HG03439 (cell line): ENCODE measurements around the gene BLOC1S1.

ENCODE experiments used
- ATAC-seq: cut with Tn5 transposase; IDR thresholded peaks from one replicate; pipeline ENCODE4 v1.9.1; 2021; ENCODE audit warnings: mild to moderate bottlenecking, moderate library complexity; ENCODE audit not compliant: unreplicated experiment

The BLOC1S1 gene

DNA sequence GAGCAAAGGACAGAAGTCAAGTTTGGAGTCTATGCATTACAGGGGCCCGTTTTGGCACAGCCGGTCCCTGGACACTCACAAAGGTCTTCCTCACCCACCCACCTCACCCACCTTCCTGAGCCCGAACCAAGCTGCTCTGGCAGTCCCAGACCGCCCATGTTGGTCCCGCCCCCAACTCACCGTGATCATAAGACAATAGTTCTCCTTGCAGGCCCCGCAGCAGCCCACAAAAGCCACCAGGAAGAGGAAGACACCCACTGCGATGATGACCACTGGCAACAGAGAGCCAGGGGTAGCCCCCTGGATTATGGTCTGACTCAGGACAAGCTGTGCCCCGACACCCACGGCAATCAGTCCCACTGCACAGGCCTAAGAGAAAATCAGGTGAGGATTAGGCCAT, 11.1 kb downstream of the BLOC1S1 start:
- ATAC-seq = no peak

DNA sequence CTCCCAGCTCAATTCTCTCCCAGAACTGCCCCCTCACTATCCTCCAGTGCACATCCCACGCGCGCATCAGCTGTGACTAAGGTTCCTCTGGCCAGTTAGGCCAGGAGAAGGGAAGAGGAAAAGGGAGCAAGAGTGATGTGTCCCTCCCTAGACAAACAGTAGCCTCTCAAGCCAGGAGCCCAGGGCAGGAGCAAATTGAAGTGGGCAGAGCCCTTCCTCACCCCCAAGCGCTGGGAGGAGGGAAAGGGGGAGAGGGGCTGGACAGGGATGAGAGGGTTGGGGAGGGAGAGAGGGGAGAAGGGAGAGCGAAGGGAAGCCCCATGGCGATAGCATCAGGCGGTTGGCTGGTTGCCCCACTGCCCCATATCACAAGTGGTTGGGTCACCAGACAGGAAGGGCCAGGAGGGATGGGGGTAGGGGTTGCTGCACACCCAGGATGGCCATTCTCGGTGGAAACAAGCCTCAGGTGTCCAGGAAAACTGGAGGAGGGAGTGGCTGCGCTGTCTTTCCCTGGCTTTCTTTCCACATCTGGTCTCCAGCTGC, 11.9 kb downstream of the BLOC1S1 start:
- no peak for ATAC-seq

DNA sequence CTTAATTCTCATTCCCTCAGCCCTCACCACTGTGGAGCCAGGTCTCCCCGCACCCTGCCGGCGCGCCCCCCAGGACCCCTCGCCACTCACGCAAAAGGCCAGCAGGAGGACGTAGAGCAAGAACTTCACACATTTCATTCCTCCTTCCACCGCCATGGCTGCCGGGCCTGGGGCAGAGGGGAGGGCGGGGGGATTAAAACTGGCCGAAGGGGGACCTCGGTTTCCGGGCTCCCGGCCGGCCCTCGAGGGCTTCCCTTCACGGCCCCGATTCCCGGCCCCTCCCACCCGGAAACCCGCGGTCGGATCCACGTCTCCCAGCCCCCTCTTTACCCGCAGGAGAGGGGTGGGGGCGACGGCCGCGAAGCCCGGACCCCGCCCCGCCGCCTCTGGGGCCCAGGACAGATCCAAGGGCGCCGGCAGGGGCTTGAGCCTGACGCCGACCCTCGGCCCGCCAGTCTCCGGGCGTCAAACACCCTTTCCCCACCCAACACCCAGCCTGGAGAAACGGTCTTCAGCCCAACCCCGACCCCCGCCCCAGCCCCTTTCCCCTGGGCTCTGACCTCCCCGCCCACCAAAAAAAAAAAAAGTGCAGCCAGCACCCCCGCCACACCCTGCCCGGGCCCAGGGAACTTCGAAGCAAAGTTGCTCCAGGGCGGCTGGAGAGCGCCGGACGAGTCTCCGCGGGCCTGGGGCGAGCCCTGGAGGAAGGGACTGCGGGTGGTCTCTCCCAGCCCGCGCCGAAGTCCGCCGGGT, 12.5 kb downstream of the BLOC1S1 start:
- peak; percentile 25 for ATAC-seq

DNA sequence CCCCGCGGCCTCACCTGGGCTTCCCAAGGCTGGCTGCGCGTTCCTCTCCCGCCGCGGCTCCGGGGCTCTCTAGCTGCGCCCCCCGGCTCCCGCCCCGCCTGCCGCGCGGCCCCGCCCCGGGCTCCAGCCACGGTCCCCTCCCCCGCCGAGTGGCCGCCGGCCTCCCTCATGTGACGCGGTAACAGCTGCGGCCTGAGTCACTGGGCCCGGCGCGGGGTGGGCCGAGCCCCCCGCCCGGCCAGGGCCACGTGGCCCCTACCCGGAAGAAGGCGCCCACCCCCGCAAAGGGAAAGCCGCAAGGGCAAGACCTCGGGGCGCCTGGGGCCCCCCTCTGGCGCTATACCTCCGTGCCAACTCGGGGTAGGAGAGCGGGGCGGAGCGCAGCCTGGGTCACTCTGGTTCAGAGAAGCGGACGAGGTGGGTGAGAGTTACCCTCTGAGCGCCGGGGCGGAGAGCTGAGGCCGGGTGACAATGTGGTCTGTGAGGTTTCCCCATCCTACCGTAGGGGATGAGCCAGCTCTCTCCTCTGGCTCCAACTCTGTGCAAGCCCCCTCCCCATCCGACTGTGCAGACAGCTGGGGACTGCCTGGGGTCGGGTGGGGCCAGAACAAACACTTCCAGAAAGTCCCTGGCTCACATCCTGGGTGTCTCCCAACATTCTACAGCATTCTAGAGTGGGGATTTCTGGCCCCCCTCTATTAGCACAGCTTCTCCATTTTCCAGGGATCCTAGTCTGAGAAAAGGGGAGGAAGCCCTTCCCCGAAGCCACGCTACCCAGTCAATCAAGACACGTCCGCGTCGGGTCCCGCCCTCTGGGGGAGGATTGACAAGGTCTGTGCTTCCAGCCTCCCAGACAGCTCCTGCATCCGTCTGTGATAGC, 13.3 kb downstream of the BLOC1S1 start, which contains the start of gene CD63:
Gene CD63, minus strand, starts transcription at position 71 of the 880 bp plus-strand sequence. CDS start 668 bp downstream, outside the sequence.
- peak; percentile 68 for ATAC-seq

DNA sequence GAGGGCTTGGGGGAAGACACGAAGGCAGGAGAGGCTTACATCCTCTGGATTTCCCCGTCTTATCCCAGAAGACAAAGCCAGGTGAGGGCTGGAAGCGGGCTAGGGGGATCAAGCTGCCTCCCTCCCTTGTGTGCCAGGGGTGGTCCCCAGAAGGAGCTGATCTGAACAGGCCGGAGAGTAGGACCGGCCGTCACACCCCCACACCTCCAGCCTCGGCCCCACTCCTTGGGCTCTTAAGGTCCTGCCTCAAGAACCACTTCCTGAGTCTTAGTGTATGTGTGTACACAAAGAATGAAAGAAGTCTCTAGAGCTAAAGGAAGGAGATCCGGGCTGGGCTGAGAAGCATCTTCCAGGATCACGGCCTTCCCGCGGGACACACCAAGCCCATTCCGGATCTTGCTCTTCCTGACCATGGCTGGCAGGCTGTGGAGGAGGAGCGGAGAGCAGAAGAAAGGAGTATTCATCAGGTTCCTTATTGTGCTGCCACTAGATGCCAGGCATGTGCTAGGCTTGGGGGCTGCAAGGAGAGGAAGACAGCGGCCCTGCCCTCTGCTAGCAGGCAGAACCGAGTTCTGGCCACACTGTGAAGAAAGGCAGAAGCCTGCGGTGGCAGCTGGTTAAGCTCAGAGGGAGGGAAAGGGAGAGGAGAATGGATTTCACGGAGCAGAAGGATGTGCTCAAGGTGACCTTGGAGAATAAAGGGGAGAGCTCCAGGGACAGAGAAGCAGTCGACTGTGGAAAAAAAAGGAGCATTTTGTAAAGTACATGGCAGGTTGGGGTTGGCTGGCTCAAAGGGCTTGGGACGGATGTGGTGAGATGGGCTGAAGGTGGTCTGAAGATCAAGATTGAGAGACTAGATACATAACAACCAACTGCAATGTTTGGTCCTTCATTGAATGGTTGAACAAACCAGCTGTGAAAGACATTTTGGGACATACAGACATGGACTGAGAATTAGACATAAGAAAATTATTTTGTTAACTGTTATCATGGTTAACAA, 14.3 kb downstream of the BLOC1S1 start:
- peak; percentile 31 for ATAC-seq

DNA sequence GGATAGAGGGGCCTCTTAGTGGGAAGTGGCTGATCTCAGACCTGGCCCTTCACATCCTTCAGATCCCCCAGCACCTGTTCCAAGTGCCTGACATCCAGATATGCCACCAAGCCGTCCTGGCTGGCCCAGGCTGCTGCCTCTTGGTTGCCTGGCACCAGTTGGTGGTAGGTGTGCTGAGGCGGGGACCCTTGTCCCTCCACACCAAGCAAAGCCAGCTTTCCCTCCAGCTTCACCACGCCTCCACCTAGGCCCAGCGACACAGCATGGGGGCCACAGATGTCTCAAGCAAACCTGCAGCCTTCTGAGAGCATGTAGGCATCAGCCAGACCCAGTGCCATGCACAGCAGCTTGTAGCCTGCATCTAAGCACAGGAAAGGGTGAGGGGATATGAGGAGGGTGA, 16.4 kb downstream of the BLOC1S1 start:
- no peak for ATAC-seq

DNA sequence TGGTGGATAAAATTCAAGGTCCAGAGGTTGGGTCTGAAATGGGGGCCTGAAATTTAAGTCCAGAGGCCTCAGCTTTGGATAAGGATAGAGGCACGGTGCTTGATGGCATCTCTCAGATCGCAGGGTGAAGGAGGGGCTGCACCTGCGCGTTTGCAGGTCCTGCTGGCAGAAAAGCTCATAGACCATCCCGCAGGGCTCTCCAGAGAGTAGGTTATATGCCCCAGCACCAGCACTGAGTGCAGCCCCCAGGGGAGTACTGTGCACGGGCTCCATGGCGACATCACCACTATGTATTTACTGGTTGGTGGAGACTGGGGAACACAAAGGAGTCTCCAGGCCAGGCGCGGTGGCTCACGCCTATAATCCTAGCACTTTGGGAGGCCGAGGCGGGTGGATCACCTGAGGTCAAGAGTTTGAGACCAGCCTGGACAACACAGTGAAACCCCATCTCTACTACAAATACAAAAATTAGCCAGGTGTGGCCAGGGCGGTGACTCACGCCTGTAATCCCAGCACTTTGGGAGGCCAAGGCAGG, 17.2 kb downstream of the BLOC1S1 start:
- no peak for ATAC-seq

DNA sequence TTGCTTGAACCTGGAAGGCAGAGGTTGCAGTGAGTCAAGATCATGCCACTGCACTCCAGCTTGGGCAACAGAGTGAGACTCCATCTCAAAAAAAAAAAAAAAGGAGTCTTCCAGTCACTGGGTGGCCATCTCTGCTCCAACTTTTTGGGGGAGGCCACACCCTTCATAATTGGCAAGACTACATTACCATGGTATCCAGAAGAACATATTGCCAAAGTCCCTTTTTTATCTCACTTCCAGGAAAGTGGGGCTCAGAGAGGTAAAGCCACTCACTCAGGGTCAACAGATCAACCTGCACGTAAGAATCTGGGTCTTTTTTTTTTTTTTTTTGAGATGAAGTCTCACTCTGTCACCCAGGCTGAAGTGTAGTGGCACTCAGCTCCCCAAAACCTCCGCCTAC, 18.0 kb downstream of the BLOC1S1 start:
- no peak for ATAC-seq

DNA sequence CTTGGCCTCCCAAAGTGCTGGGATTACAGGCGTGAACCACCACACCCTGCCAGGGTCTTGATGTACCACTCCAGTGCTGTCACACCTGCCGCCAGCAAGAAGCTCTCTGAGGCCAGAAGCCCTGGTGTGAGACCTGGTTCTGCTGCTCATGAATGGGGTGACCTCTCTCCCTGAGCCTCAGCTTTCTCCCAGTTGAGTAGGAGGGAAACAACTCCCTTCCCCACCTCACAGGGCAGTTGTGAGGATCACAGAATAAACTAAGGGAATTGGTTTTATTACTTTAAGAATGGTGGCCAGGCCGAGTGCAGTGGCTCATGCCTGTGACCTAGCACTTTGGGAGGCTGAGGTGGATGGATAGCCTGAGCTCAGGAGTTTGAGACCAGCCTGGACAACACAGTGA, 18.7 kb downstream of the BLOC1S1 start:
- ATAC-seq = no peak

DNA sequence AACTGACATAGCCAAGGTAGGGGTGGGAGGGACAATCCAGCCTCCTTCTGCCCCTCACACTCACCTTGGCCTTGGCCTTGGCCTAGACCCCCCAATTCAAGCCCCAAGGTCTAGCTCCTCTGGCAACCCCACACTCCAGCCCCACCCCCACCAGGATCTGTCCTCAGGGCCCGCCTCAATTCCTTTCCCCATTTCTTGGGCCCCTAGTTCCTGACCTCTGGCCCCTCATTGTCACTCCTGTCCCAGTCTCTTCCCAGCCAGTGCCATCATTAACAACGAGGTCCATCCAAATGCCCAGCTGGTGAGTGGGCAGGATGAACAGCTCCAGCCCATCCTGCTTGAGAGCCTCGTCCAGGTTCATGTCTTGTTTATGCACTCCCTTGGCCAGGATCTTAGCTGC, 20.2 kb downstream of the BLOC1S1 start:
- ATAC-seq = no peak

DNA sequence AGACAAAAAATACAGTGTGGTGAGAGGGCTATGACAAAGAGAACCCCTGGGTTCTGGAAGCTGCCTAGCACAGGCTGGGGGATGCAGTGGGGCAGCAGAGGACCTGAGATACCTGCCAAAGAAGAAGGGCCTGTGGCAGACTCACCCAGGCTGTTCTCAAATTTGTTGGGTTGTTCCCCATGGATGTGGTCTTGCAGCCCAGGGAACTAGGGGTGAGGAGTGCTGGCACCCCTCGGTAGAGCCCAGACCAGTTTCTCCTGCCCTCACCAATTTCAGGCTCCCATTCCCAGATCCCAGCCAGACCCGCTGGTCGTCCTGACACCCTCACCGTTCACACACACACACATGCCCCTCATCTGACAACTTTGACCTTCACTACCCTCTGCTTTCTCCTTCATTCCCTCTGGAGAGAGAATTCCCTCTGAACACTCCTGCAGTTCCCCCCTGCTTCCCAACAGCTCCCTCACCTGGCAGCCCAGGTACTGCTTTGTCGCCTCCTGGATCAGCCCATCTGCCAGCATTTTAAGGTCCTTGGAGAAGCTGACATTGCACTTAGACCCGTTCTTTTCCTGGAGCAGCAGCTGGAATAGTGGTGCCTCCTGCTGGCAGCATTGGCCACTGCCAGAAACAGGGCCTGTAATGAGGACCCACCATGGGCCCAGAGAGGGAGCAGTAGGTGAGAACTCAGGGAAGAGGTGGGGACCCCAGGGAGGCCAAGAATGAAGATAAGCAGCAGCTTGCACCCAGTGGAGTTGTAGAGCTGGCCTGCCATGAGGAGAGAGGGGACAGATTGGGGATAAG, 21.1 kb downstream of the BLOC1S1 start:
- no peak for ATAC-seq

DNA sequence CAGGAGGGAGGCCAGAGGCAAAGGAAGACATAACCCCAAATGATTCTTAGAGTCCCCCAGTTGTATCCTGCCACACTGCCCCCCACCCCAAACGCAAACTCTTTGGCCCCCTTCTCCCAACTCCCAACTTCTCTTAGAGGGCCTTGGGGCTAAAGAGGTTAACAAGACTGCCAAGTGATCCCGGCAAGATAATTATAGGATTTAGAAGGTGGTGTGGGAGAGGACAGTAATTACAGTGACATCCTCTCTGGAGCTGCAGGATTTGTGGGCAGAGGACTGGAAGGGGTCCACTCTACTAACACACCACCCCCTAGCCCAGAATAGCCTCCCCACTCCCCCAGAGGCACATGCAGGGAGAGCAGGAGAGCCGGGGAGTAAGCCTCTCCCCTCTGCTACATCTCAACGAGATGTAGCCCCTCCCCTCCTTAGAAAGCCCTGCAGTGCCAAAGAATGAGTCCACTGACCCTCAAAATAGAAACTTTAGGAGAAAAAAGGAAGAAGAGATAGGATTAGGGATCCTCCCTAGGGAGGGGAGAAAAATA, 21.8 kb downstream of the BLOC1S1 start:
- no peak for ATAC-seq

DNA sequence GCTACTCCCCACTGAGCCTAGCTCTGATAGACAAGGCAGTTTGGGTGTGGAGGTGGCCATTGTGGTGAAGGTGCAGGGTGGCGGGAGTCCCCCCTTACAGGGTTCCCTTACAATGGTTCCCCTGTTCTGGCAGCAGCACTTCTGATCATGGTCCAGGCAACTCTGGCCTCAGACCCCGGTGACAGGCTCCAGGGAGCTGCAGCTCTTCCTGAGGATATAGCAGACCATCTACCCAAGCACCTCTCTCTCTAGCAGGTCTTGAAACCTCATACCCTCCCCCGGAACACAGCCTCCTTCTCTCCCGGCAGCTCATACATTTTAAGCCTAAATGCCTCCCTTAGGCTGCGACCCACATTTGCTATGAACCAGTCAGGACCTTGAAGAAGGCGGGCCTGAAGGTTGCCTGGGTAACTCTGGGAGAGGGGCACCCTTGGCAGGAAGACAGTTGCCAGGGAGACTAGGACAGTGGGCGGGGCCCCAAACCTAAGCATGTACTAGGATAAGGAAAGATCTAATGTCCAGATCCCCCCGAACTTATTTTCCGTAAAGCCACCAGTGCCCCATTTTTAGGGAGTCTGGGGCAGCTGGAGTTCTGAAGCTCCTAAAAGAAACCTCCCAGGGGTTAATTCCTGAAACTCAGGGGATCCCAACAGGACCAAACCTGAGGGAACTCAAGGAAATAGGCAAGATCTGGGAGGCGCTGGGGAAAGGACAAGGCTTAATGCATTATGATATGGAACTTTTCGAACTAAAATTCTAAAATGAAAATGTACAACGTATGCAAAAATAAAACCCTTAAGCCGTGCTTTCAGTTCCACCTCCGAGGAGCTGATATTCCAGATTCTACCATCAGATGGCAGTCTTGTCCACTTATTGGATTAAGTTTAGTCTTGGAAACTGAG, 22.5 kb downstream of the BLOC1S1 start:
- ATAC-seq = peak; percentile 86

DNA sequence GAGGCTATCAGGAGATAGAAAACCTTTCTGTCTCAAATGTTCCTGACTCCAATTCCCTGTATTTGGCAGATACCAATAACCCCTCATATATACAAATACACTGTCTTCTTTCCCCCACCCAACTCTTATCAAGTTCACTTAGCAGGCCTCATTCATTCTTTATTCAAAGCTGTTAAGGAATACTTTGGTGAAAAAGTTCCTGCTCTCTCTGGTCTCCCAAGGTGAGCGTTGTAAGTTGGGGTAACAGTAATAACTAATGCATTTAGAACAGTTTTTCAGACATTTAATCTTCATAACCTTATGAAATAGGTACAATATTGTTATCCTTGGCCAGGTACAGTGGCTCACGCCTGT, 23.2 kb downstream of the BLOC1S1 start:
- no peak for ATAC-seq

DNA sequence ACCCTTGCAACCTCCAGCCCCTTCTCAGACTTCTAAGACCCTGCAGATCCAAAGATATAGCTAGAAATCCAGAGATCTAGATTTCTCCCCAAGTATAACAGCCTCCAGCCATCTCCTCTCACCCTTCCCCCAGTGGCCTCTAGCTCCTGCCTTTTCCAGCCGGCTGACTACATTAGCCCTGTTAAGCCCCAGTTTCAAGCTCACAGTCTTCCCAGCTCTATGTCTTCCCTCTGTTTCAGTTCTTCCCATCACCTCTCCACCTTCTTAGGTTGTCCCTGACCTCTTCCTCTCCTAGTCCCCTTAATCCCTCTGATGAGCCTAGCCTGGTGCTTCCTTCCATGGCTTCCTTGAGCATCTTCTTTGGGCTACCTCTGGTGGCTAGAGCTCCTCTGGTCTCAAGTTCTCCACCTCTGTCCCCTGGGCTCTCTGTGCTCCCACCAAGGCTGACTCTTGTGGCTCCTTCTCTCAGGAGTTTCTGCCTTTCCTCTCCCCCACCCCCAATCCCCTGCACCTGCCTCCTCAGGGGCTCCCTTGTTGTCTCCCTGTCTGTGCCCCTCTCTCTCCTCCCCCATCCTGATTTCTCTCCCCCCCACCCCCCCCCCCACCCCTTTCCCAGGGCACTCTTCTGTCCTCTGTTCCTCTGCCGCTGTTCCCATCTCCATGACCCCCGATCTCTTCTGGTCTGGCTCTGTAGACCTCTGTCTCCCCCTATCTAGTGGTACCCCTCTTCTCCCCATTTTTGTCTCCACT, 26.3 kb downstream of the BLOC1S1 start:
- no peak for ATAC-seq

DNA sequence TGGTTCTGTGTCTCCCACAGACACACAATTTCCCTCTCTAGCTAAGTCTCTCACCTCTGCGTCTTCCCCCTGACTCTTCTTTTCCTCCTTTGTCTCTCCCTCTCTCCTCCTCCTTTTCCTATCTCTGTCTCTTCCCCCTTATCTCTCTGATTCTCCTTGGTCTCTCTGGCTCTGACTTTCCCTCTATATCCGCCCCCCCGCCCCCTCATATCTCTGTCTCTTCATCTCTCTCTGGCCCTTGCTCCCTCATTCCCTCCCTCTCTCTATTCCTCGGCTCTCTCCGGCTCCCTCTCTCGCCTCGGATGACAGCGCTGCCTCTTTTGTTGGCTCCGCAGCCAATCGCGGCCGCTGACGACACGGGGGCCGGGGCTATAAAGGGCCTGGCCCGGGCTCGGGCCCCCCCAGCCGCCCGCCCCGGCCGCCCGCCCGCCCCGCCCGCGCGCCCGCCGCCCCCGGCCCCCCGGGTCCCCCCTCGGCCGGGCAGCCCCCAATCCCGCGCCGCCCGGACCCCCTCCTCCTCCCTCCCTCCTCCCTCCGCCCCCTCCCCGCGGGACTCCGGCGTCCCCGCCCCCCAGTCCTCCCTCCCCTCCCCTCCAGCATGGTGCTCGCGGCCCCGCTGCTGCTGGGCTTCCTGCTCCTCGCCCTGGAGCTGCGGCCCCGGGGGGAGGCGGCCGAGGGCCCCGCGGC, 27.0 kb downstream of the BLOC1S1 start, which contains the start of gene GDF11:
Gene GDF11, plus strand, starts transcription at position 404 of the 687 bp plus-strand sequence. Its CDS starts 195 bp downstream, at position 599.
- peak; percentile 38 for ATAC-seq
